Right cardiac atrium (tissue), 5 donors: ENCODE data around the gene DTNB. TPM values are rescaled to one million over a fixed set of nuclear protein-coding genes. Genes with fewer than 3 reads are reported as not detected.
"Not testable (repeated sequence)": the region's sequence is repeated elsewhere in the genome, so short reads cannot be mapped to it uniquely, and the experiment has no call there.

Source experiments
- ATAC-seq, 2 donors: fragments of 200-7000 bp; cut with Tn5 transposase; one replicate each; pipeline versions ENCODE4 v1.8.0 to v1.9.1; 2020; ENCODE audit warnings: moderate library complexity in 2 of 2, mild to moderate bottlenecking in 1 of 2
- DNase-seq, 3 donors: peaks; one replicate each; pipeline ENCODE4 v3.0.0-alpha.2; 2020
- H3K27ac ChIP-seq: one replicate; pipeline ENCODE4 v1.5.1; 2013; ENCODE audit warnings: mild to moderate bottlenecking, low read length, control low read depth, moderate library complexity
- H3K27me3 ChIP-seq: one replicate; pipeline ENCODE4 v1.6.1; 2013; ENCODE audit not compliant: control insufficient read depth, insufficient read depth
- H3K4me1 ChIP-seq: one replicate; pipeline ENCODE4 v1.6.1; 2013; ENCODE audit warnings: low read length; ENCODE audit not compliant: control insufficient read depth, insufficient read depth
- H3K4me3 ChIP-seq: one replicate; pipeline ENCODE4 v1.5.1; 2013; ENCODE audit warnings: low read length, control low read depth
- H3K9me3 ChIP-seq: one replicate; pipeline ENCODE4 v1.6.1; 2013; ENCODE audit warnings: low read length; ENCODE audit not compliant: control insufficient read depth
- WGBS: extraction: QIAGEN DNeasy Blood & Tissue Kit; methylation state at CpG from one replicate; pipeline ENCODE4 v1.1.7; 2013; 5-methylcytosine and 5-hydroxymethylcytosine counted together
- intact Hi-C, 4 donors: fragments of 100-400 bp; cut with DNase I; formaldehyde crosslinking; loops; one replicate each; pipeline versions ENCODE4 v1.11.0 to v1.14.0; 2022 to 2023
- polyA plus RNA-seq: library from polyadenylated mRNA; stranded (reverse); fragments of 200-250 nt; gene quantifications from one replicate; pipeline ENCODE4 v1.2.3, GENCODE V29; 2013
- total RNA-seq, 4 donors: library from RNA; stranded (reverse); fragmentation: NEBNext Ultra II Directional; extraction: Animal tissue kit (Norgen Biotek cat#: 25700); gene quantifications; one replicate each; pipeline ENCODE4 v1.2.1, GENCODE V29; 2021
- donor health status: healthy with polysubstance abuse.
- donor health status: DM: no; HTN: yes; CAD: no.
- donor health status: DM: no; HTN: no; CAD: no.
- donor health status: DM: no; HTN: yes; CAD: no; lungs with severe emphysema.
- donor health status: DM: yes; HTN: yes; CAD: no.

Gene DTNB
- total and polyA plus RNA-seq, 5 donors, result 3.6 to 8.1 (median 6.0) TPM

GRCh38 chr2:25654801-25655200 is 18.6 kb downstream of the DTNB start:
- no peak for ATAC-seq
- no peaks in the 10 kb centered on the region for H3K4me1 ChIP-seq
- 93% methylated on average over 4 of the region's 4 CpGs for WGBS
- no peaks in the 10 kb centered on the region for H3K9me3 ChIP-seq
- H3K27me3 ChIP-seq, result no peaks in the 10 kb centered on the region
- H3K27ac ChIP-seq, result no peak overlapping the region
- DNase-seq, result no peak
- intact Hi-C loops, result no loop called here
- no peak overlapping the region for H3K4me3 ChIP-seq

GRCh38 chr2:25651782-25652455 is 21.5 kb downstream of the DTNB start:
- no peak for ATAC-seq
- no peaks in the 10 kb centered on the region for H3K4me1 ChIP-seq
- no peak overlapping the region for H3K27ac ChIP-seq
- H3K9me3 ChIP-seq, result no peaks in the 10 kb centered on the region
- no peak overlapping the region for H3K4me3 ChIP-seq
- DNase-seq, result no peak
- 70% methylated on average over 1 of the region's 1 CpG for WGBS
- intact Hi-C loops, result no loop called here
- no peaks in the 10 kb centered on the region for H3K27me3 ChIP-seq

GRCh38 chr2:25651066-25651465 is 22.3 kb downstream of the DTNB start:
- no peak overlapping the region for H3K27ac ChIP-seq
- H3K9me3 ChIP-seq, result no peaks in the 10 kb centered on the region
- no peak for DNase-seq
- ATAC-seq, result no peak
- WGBS, result 65% methylated on average over 2 of the region's 2 CpGs
- intact Hi-C loops, result no loop called here
- no peak overlapping the region for H3K4me3 ChIP-seq
- no peaks in the 10 kb centered on the region for H3K4me1 ChIP-seq
- no peaks in the 10 kb centered on the region for H3K27me3 ChIP-seq

GRCh38 chr2:25650256-25650655 is 23.1 kb downstream of the DTNB start:
- WGBS, result 90% methylated on average over 3 of the region's 3 CpGs
- no peaks in the 10 kb centered on the region for H3K4me1 ChIP-seq
- intact Hi-C loops, result no loop called here
- DNase-seq (no peak), ATAC-seq (no peak)
- H3K27ac ChIP-seq, result no peak overlapping the region
- no peaks in the 10 kb centered on the region for H3K9me3 ChIP-seq
- H3K27me3 ChIP-seq, result no peaks in the 10 kb centered on the region
- no peak overlapping the region for H3K4me3 ChIP-seq

- no peaks in the 10 kb centered on the region for H3K9me3 ChIP-seq
- no peaks in the 10 kb centered on the region for H3K27me3 ChIP-seq
- intact Hi-C loops, result no loop called here
- H3K27ac ChIP-seq, result no peak overlapping the region
- ATAC-seq, result no peak
- 74% methylated on average over 4 of the region's 4 CpGs for WGBS
- H3K4me3 ChIP-seq, result no peak overlapping the region
- DNase-seq, result no peak
- no peaks in the 10 kb centered on the region for H3K4me1 ChIP-seq
Observed at GRCh38 chr2:25649786-25650185, 23.6 kb downstream of the DTNB start.

- no peaks in the 10 kb centered on the region for H3K27me3 ChIP-seq
- WGBS, result 96% methylated on average over 3 of the region's 3 CpGs
- no peak for DNase-seq
- H3K4me1 ChIP-seq, result no peaks in the 10 kb centered on the region
- no peak for ATAC-seq
- no peak overlapping the region for H3K27ac ChIP-seq
- H3K9me3 ChIP-seq, result no peaks in the 10 kb centered on the region
- H3K4me3 ChIP-seq, result no peak overlapping the region
- intact Hi-C loops, result no loop called here
Observed at GRCh38 chr2:25642298-25642697, 31.1 kb downstream of the DTNB start.

- WGBS, result 94% methylated on average over 17 of the region's 17 CpGs
- no peaks in the 10 kb centered on the region for H3K4me1 ChIP-seq
- H3K4me3 ChIP-seq, result no peak overlapping the region
- intact Hi-C loops, result no loop called here
- H3K27me3 ChIP-seq, result no peaks in the 10 kb centered on the region
- no peaks in the 10 kb centered on the region for H3K9me3 ChIP-seq
- DNase-seq, result no peak
- H3K27ac ChIP-seq, result no peak overlapping the region
- no peak for ATAC-seq
Observed at GRCh38 chr2:25639696-25640095, 33.7 kb downstream of the DTNB start.

- no peaks in the 10 kb centered on the region for H3K9me3 ChIP-seq
- no peak for ATAC-seq
- H3K27me3 ChIP-seq, result no peaks in the 10 kb centered on the region
- intact Hi-C loops, result no loop called here
- WGBS, result 69% methylated on average over 9 of the region's 9 CpGs
- H3K4me1 ChIP-seq, result no peaks in the 10 kb centered on the region
- DNase-seq, result no peak
- H3K4me3 ChIP-seq, result no peak overlapping the region
- H3K27ac ChIP-seq, result no peak overlapping the region
Observed at GRCh38 chr2:25639131-25639530, 34.2 kb downstream of the DTNB start.

- H3K9me3 ChIP-seq, result no peaks in the 10 kb centered on the region
- intact Hi-C loops, result no loop called here
- H3K27ac ChIP-seq, result no peak overlapping the region
- no peak overlapping the region for H3K4me3 ChIP-seq
- WGBS, result 97% methylated on average over 1 of the region's 1 CpG
- no peaks in the 10 kb centered on the region for H3K27me3 ChIP-seq
- ATAC-seq (no peak), DNase-seq (no peak)
- H3K4me1 ChIP-seq, result no peaks in the 10 kb centered on the region
Observed at GRCh38 chr2:25635797-25636196, 37.6 kb downstream of the DTNB start.

GRCh38 chr2:25633801-25634200 is 39.6 kb downstream of the DTNB start:
- H3K9me3 ChIP-seq, ATAC-seq, DNase-seq, H3K27ac ChIP-seq, intact Hi-C loops, H3K4me1 ChIP-seq, H3K27me3 ChIP-seq, H3K4me3 ChIP-seq: not testable (repeated sequence)
- WGBS, result 95% methylated on average over 34 of the region's 34 CpGs

GRCh38 chr2:25632396-25632795 is 41.0 kb downstream of the DTNB start:
- Histone ChIP-seq H3K4me3 (no peak overlapping the region), H3K27ac (no peak overlapping the region), H3K4me1 (no peaks in the 10 kb centered on the region), H3K27me3 (no peaks in the 10 kb centered on the region), H3K9me3 (no peaks in the 10 kb centered on the region)
- intact Hi-C loops, result no loop called here
- ATAC-seq, result no peak
- DNase-seq, result no peak
- WGBS, result 88% methylated on average over 2 of the region's 2 CpGs

- no peak overlapping the region for H3K4me3 ChIP-seq
Observed at GRCh38 chr2:25624635-25625034, 48.7 kb downstream of the DTNB start.

More at GRCh38 chr2:25624635-25625034, 48.7 kb downstream of the DTNB start:
- intact Hi-C loops, result no loop called here
- Histone ChIP-seq H3K9me3 (no peaks in the 10 kb centered on the region), H3K27me3 (no peaks in the 10 kb centered on the region), H3K4me1 (no peaks in the 10 kb centered on the region), H3K27ac (no peak overlapping the region)
- DNase-seq, result no peak
- ATAC-seq, result no peak
- WGBS, result 94% methylated on average over 2 of the region's 2 CpGs
